IMR-90 (cell line): Measurements from ENCODE around the gene MDH1B. TPM values are rescaled to one million over a fixed set of nuclear protein-coding genes. Genes with fewer than 3 reads are reported as not detected.
"Not testable (repeated sequence)": the region's sequence is repeated elsewhere in the genome, so short reads cannot be mapped to it uniquely, and the experiment has no call there.

Experiments
- ATAC-seq: fragments of 200-7000 bp; cut with Tn5 transposase; 2 replicates; pipeline ENCODE4 v1.9.1; 2020; ENCODE audit warnings: low read depth, mild to moderate bottlenecking, moderate library complexity
- BruUV-seq: library from RNA; stranded (reverse); fragments of 400-500 nt; replicated peaks from 2 replicates; lab custom pipeline; 2021; lab: Mats Ljungman, UMichigan
- CTCF ChIA-PET: fragments of 300-600 bp; formaldehyde crosslinking; extraction: SDS; loops from one replicate; lab custom pipeline; 2021; ENCODE audit warnings: antibody characterized with exemption; lab: Yijun Ruan, JAX
- POLR2A ChIA-PET: fragments of 300-600 bp; sonication (Branson Sonifier 250); formaldehyde crosslinking; loops from one replicate; lab custom pipeline; 2022; ENCODE audit warnings: antibody characterized with exemption; ENCODE audit not compliant: unreplicated experiment; lab: Charles Lee
- DNase-seq: peaks from one replicate; pipeline ENCODE4 v3.0.0; 2013
- H2AFZ ChIP-seq: replicated peaks from 2 replicates; pipeline ENCODE3; 2013; ENCODE audit warnings: low read length, mild to moderate bottlenecking; ENCODE audit not compliant: poor library complexity
- H2AK5ac ChIP-seq: 2 replicates; pipeline ENCODE4 v1.6.1; 2013; ENCODE audit warnings: low read depth, low read length, inconsistent platforms
- H2AK9ac ChIP-seq: replicated peaks from 2 replicates; pipeline ENCODE3; 2013; ENCODE audit warnings: mild to moderate bottlenecking, low read depth, low read length, moderate library complexity; ENCODE audit not compliant: poor library complexity
- H2BK120ac ChIP-seq: 2 replicates; pipeline ENCODE4 v1.6.1; 2013; ENCODE audit warnings: low read depth, low read length, inconsistent platforms
- H2BK15ac ChIP-seq: 3 replicates; pipeline ENCODE4 v1.6.1; 2013; ENCODE audit warnings: low read depth, low read length, inconsistent platforms
- H2BK20ac ChIP-seq: 2 replicates; pipeline ENCODE4 v1.6.1; 2013; ENCODE audit warnings: low read depth, mild to moderate bottlenecking, inconsistent platforms, low read length, moderate library complexity
- H2BK5ac ChIP-seq: 2 replicates; pipeline ENCODE4 v1.6.1; 2013; ENCODE audit warnings: mild to moderate bottlenecking, low read depth, low read length, inconsistent platforms; ENCODE audit not compliant: poor library complexity, severe bottlenecking
- H3K14ac ChIP-seq: replicated peaks from 2 replicates; pipeline ENCODE4 v1.6.1; 2013; ENCODE audit warnings: low read depth, low read length, inconsistent platforms
- H3K18ac ChIP-seq: 2 replicates; pipeline ENCODE4 v1.6.1; 2013; ENCODE audit warnings: low read depth, low read length, control low read depth
- H3K23ac ChIP-seq: 2 replicates; pipeline ENCODE4 v1.6.1; 2013; ENCODE audit warnings: low read depth, low read length, inconsistent platforms
- H3K27ac ChIP-seq: 2 replicates; pipeline ENCODE4 v1.5.1; 2013; ENCODE audit warnings: mild to moderate bottlenecking, control low read depth, low read length; ENCODE audit not compliant: insufficient read depth
- H3K27me3 ChIP-seq: 2 replicates; pipeline ENCODE4 v1.6.1; 2013; ENCODE audit warnings: low read length; ENCODE audit not compliant: control insufficient read depth, insufficient read depth
- H3K36me3 ChIP-seq: 2 replicates; pipeline ENCODE4 v1.6.1; 2013; ENCODE audit warnings: low read length, mixed read lengths; ENCODE audit not compliant: control insufficient read depth, insufficient read depth
- H3K4ac ChIP-seq: 2 replicates; pipeline ENCODE4 v1.6.1; 2013; ENCODE audit warnings: low read depth, low read length, inconsistent platforms
- H3K4me1 ChIP-seq: 2 replicates; pipeline ENCODE4 v1.6.1; 2013; ENCODE audit warnings: low read length, mixed read lengths; ENCODE audit not compliant: control insufficient read depth, insufficient read depth
- H3K4me2 ChIP-seq: 2 replicates; pipeline ENCODE4 v1.6.1; 2013; ENCODE audit warnings: low read depth, mild to moderate bottlenecking, control low read depth, low read length, moderate library complexity
- H3K4me3 ChIP-seq: 2 replicates; pipeline ENCODE4 v1.5.1; 2013; ENCODE audit warnings: low read depth, mild to moderate bottlenecking, control low read depth, low read length, moderate library complexity; ENCODE audit not compliant: insufficient read depth
- H3K56ac ChIP-seq: 2 replicates; pipeline ENCODE4 v1.6.1; 2013; ENCODE audit warnings: low read length, inconsistent platforms; ENCODE audit not compliant: insufficient read depth; ENCODE audit errors: extremely low read depth
- H3K79me1 ChIP-seq, 2 experiments: 2 replicates each; pipeline ENCODE4 v1.6.1; 2013; ENCODE audit warnings: low read length in 2 of 2, inconsistent platforms in 1 of 2, low read depth in 1 of 2
- H3K9ac ChIP-seq: 2 replicates; pipeline ENCODE4 v1.6.1; 2013; ENCODE audit warnings: low read depth, low read length, control low read depth
- H3K9me1 ChIP-seq: 2 replicates; pipeline ENCODE4 v1.6.1; 2013; ENCODE audit warnings: low read length, inconsistent platforms; ENCODE audit not compliant: insufficient read depth
- H3K9me3 ChIP-seq: 2 replicates; pipeline ENCODE4 v1.6.1; 2013; ENCODE audit warnings: low read length; ENCODE audit not compliant: control insufficient read depth, insufficient read depth
- H4K20me1 ChIP-seq: 2 replicates; pipeline ENCODE4 v1.6.1; 2013; ENCODE audit warnings: low read length, inconsistent platforms; ENCODE audit not compliant: insufficient read depth
- H4K5ac ChIP-seq: 2 replicates; pipeline ENCODE4 v1.6.1; 2013; ENCODE audit warnings: mild to moderate bottlenecking, low read depth, low read length, control low read depth
- H4K8ac ChIP-seq, 2 experiments: 2 replicates each; pipeline ENCODE4 v1.6.1; 2013; ENCODE audit warnings: low read depth in 2 of 2, low read length in 2 of 2, control low read depth in 1 of 2, inconsistent platforms in 1 of 2
- H4K91ac ChIP-seq: 2 replicates; pipeline ENCODE4 v1.6.1; 2013; ENCODE audit warnings: low read depth, low read length, inconsistent platforms; ENCODE audit not compliant: insufficient read depth
- WGBS, 2 experiments: methylation state at CpG; one replicate each; pipeline versions ENCODE4 v1.1.5 to v1.1.7; 2013; ENCODE audit warnings: missing lambda C conversion rate in 2 of 2; ENCODE audit not compliant: insufficient read length in 1 of 2; ENCODE audit errors: extremely low coverage in 2 of 2; 5-methylcytosine and 5-hydroxymethylcytosine counted together
- dilution Hi-C: fragments of 300-500 bp; cut with HindIII; formaldehyde crosslinking; loops from one replicate; pipeline ENCODE4 v1.14.3; 2018; ENCODE audit warnings: low sequenced_read_pairs; ENCODE audit not compliant: unreplicated experiment
- in situ Hi-C: fragments of 300-500 bp; cut with MboI; formaldehyde crosslinking; loops from 3 replicates; pipeline ENCODE4 v1.14.3; 2019; ENCODE audit warnings: low sequenced_read_pairs, inconsistent platforms, mixed read lengths
- intact Hi-C: fragments of 100-400 bp; cut with micrococcal nuclease; formaldehyde crosslinking; loops from 2 replicates; pipeline ENCODE4 v1.10.0; 2022
- polyA plus RNA-seq, 3 experiments: library from polyadenylated mRNA; depleted of rRNA; stranded (reverse); fragments of >200 nt; gene quantifications; 2 replicates each; pipeline ENCODE4 v1.2.3, GENCODE V29; 2012; ENCODE audit warnings: low replicate concordance in 1 of 3
- total RNA-seq: library from RNA; depleted of rRNA; stranded (reverse); fragments of >200 nt; gene quantifications from 2 replicates; pipeline ENCODE4 v1.2.3, GENCODE V29; 2012

The MDH1B gene
- total and polyA plus RNA-seq, 2 of the 4 experiments (the other 2 are of a cell fraction), result 0.38 to 0.54 TPM

- H2BK20ac ChIP-seq, H3K14ac ChIP-seq, intact Hi-C loops, H2AK9ac ChIP-seq, H4K91ac ChIP-seq, H3K9me3 ChIP-seq, in situ Hi-C loops, H3K36me3 ChIP-seq, H3K79me1 ChIP-seq, H3K27me3 ChIP-seq, H3K56ac ChIP-seq, H3K4me1 ChIP-seq, H3K27ac ChIP-seq, H2AK5ac ChIP-seq, H3K4ac ChIP-seq, H2BK5ac ChIP-seq, H3K9me1 ChIP-seq, H2BK15ac ChIP-seq, H4K8ac ChIP-seq, CTCF ChIA-PET, H3K23ac ChIP-seq, H3K4me2 ChIP-seq, H4K5ac ChIP-seq, BruUV-seq, ATAC-seq, H3K4me3 ChIP-seq, DNase-seq, H3K18ac ChIP-seq, H2AFZ ChIP-seq, H3K9ac ChIP-seq, H2BK120ac ChIP-seq, H4K20me1 ChIP-seq, dilution Hi-C loops: not testable (repeated sequence)
- WGBS, 2 experiments, result no CpG with 5 or more reads among the region's 4 CpGs
- POLR2A ChIA-PET, result interaction anchor here (0.7 kb wide), 1 partner anchor 1011 kb away, joined by 9 read pairs; no protein-coding TSS in a partner anchor
Measured at GRCh38 chr2:206715183-206715582, 49.9 kb downstream of the MDH1B start.
